SK-N-MC (cell line): Measurements from ENCODE around the gene KIAA1671.

Experiments used
- EZH2 ChIP-seq: fragments of 200-600 bp; sonication (generic); IDR thresholded peaks from one replicate; pipeline ENCODE4 v1.6.1; 2017; ENCODE audit warnings: antibody characterized with exemption
- POLR2AphosphoS5 ChIP-seq: IDR thresholded peaks from 2 replicates; pipeline ENCODE4 v1.6.1; 2012; ENCODE audit warnings: mild to moderate bottlenecking, low read depth, low read length, borderline replicate concordance

- TF ChIP-seq EZH2 (no peak), POLR2AphosphoS5 (no peak)
These were observed 97.3 kb downstream of the KIAA1671 start for GRCh38 chr22:25049770-25050169.
